Loucy (cell line): Measurements from ENCODE around the gene HEATR5A.

ENCODE experiments used
- H2AFZ ChIP-seq: fragments of 200-600 bp; sonication (generic); 2 replicates; pipeline ENCODE4 v1.6.0; 2016; ENCODE audit warnings: antibody characterized with exemption, mild to moderate bottlenecking, low read length, moderate library complexity
- H3F3A ChIP-seq: fragments of 200-600 bp; 2 replicates; pipeline ENCODE4 v1.6.0; 2016; ENCODE audit warnings: antibody characterized with exemption, low read depth, mild to moderate bottlenecking
- H3K27me3 ChIP-seq: fragments of 200-600 bp; sonication (generic); 2 replicates; pipeline ENCODE4 v1.6.1; 2014; ENCODE audit warnings: low read length, mild to moderate bottlenecking; ENCODE audit not compliant: insufficient read depth, poor library complexity, severe bottlenecking
- H3K36me3 ChIP-seq: fragments of 200-600 bp; sonication (generic); 2 replicates; pipeline ENCODE4 v1.6.1; 2016; ENCODE audit warnings: low read length; ENCODE audit not compliant: insufficient read depth
- H3K4me1 ChIP-seq: fragments of 200-600 bp; sonication (generic); 2 replicates; pipeline ENCODE4 v1.5.1; 2014; ENCODE audit warnings: low read length, mild to moderate bottlenecking; ENCODE audit not compliant: insufficient read depth, poor library complexity, severe bottlenecking
- H3K4me2 ChIP-seq: fragments of 200-600 bp; sonication (generic); 2 replicates; pipeline ENCODE4 v1.6.0; 2014; ENCODE audit warnings: antibody characterized with exemption, low read length, low read depth, mild to moderate bottlenecking; ENCODE audit not compliant: poor library complexity, severe bottlenecking
- H3K4me3 ChIP-seq: fragments of 200-600 bp; sonication (generic); 2 replicates; pipeline ENCODE4 v1.5.1; 2014; ENCODE audit warnings: low read length, mild to moderate bottlenecking, mixed read lengths; ENCODE audit not compliant: poor library complexity, severe bottlenecking
- H3K79me2 ChIP-seq: fragments of 200-600 bp; sonication (generic); 2 replicates; pipeline ENCODE4 v1.6.1; 2014; ENCODE audit warnings: low read length; ENCODE audit not compliant: insufficient read depth
- H3K9ac ChIP-seq: fragments of 200-600 bp; sonication (generic); 2 replicates; pipeline ENCODE4 v1.6.0; 2014; ENCODE audit warnings: mild to moderate bottlenecking, low read depth, low read length, moderate library complexity; ENCODE audit not compliant: poor library complexity, severe bottlenecking
- H3K9me2 ChIP-seq: fragments of 200-600 bp; sonication (generic); replicated peaks from 2 replicates; pipeline ENCODE4 v1.6.1; 2016; ENCODE audit warnings: low read depth, low read length, mixed read lengths
- H3K9me3 ChIP-seq: fragments of 200-600 bp; sonication (generic); 2 replicates; pipeline ENCODE4 v1.6.1; 2014; ENCODE audit warnings: mild to moderate bottlenecking, antibody characterized with exemption, low read length, low read depth; ENCODE audit not compliant: insufficient read depth
- H4K20me1 ChIP-seq: fragments of 200-600 bp; sonication (generic); 2 replicates; pipeline ENCODE4 v1.6.0; 2014; ENCODE audit warnings: antibody characterized with exemption, low read length, mild to moderate bottlenecking; ENCODE audit not compliant: insufficient read depth, poor library complexity, severe bottlenecking
- CTCF ChIP-seq: fragments of 200-600 bp; sonication (generic); conservative IDR thresholded peaks from 2 replicates; pipeline ENCODE4 v1.5.1; 2014; ENCODE audit warnings: mild to moderate bottlenecking, antibody characterized with exemption, low read length
- EZH2phosphoT487 ChIP-seq: fragments of 200-600 bp; IDR thresholded peaks from 2 replicates; pipeline ENCODE4 v1.6.1; 2018; ENCODE audit warnings: antibody characterized with exemption, mild to moderate bottlenecking, moderate library complexity, borderline replicate concordance

HEATR5A gene

GRCh38 chr14:31429791-31430190 lies 9.4 kb upstream of the HEATR5A start:
- Histone ChIP-seq H3K9me3 (no peaks in the 10 kb centered on the region; the same call in 1 of the 2 replicates), H3K9ac (no peak overlapping the region), H2AFZ (no peak overlapping the region), H3K9me2 (no peaks in the 10 kb centered on the region), H3K4me2 (no peak overlapping the region), H3K27me3 (no peaks in the 10 kb centered on the region), H3F3A (no peaks in the 10 kb centered on the region), H3K79me2 (no peaks in the 10 kb centered on the region), H3K4me1 (peaks cover 6% of the 10 kb centered on the region), H3K36me3 (no peaks in the 10 kb centered on the region), H3K4me3 (no peak overlapping the region), H4K20me1 (no peaks in the 10 kb centered on the region)
- no peak for TF ChIP-seq EZH2phosphoT487
- no peak for TF ChIP-seq CTCF

GRCh38 chr14:31428011-31428410 lies 7.7 kb upstream of the HEATR5A start:
- H3K4me3 ChIP-seq: no peak overlapping the region
- TF ChIP-seq CTCF (no peak), EZH2phosphoT487 (no peak)
- H3K27me3 ChIP-seq: no peaks in the 10 kb centered on the region
- H3K9ac ChIP-seq: no peak overlapping the region
- H3K79me2 ChIP-seq: no peaks in the 10 kb centered on the region
- no peak overlapping the region for H2AFZ ChIP-seq
- H3K9me3 ChIP-seq: no peaks in the 10 kb centered on the region; the same call in 1 of the 2 replicates
- no peaks in the 10 kb centered on the region for H3K9me2 ChIP-seq
- no peaks in the 10 kb centered on the region for H3F3A ChIP-seq
- no peaks in the 10 kb centered on the region for H3K36me3 ChIP-seq
- H4K20me1 ChIP-seq: no peaks in the 10 kb centered on the region
- no peak overlapping the region for H3K4me2 ChIP-seq
- peaks cover 6% of the 10 kb centered on the region for H3K4me1 ChIP-seq

GRCh38 chr14:31426663-31427062 lies 6.3 kb upstream of the HEATR5A start:
- no peaks in the 10 kb centered on the region for H3K36me3 ChIP-seq
- H3K9me2 ChIP-seq: no peaks in the 10 kb centered on the region
- H3K9ac ChIP-seq: no peak overlapping the region
- peaks cover 6% of the 10 kb centered on the region for H3K4me1 ChIP-seq
- H3K4me2 ChIP-seq: no peak overlapping the region
- no peaks in the 10 kb centered on the region for H3K9me3 ChIP-seq
- no peaks in the 10 kb centered on the region for H4K20me1 ChIP-seq
- no peaks in the 10 kb centered on the region for H3K79me2 ChIP-seq
- TF ChIP-seq CTCF: no peak
- H3K27me3 ChIP-seq: no peaks in the 10 kb centered on the region
- no peaks in the 10 kb centered on the region for H3F3A ChIP-seq
- no peak overlapping the region for H2AFZ ChIP-seq
- no peak overlapping the region for H3K4me3 ChIP-seq
